Natural killer cell (primary cell): ENCODE results near the gene DCUN1D2. TPM values are rescaled to one million over a fixed set of nuclear protein-coding genes. Genes with fewer than 3 reads are reported as not detected.

Source experiments
- ATAC-seq, 3 donors: fragments of 150-1000 bp in 2 of 3; fragments of 200-7000 bp in 1 of 3; cut with Tn5 transposase; 1 replicate in 1 of 3; 2 replicates in 2 of 3; pipeline ENCODE4 v1.10.0; 2021; ENCODE audit warnings: mild to moderate bottlenecking in 2 of 3, moderate library complexity in 2 of 3
- DNase-seq, 2 donors: peaks; one replicate each; pipeline versions ENCODE4 v3.0.0 to v3.0.0-alpha.2; 2013 to 2021; ENCODE audit warnings: mixed read lengths in 1 of 2
- H3K27ac ChIP-seq: one replicate; pipeline ENCODE4 v1.5.1; 2013; ENCODE audit warnings: mild to moderate bottlenecking, low read length
- H3K27me3 ChIP-seq: one replicate; pipeline ENCODE4 v1.6.1; 2013; ENCODE audit warnings: low read length; ENCODE audit not compliant: control insufficient read depth, insufficient read depth
- H3K36me3 ChIP-seq: one replicate; pipeline ENCODE4 v1.6.1; 2013; ENCODE audit warnings: low read length; ENCODE audit not compliant: control insufficient read depth, insufficient read depth
- H3K4me1 ChIP-seq: one replicate; pipeline ENCODE4 v1.6.1; 2013; ENCODE audit warnings: low read length; ENCODE audit not compliant: control insufficient read depth, insufficient read depth
- H3K4me3 ChIP-seq: one replicate; pipeline ENCODE4 v1.5.1; 2013; ENCODE audit warnings: low read length
- H3K9me3 ChIP-seq: one replicate; pipeline ENCODE4 v1.6.1; 2013; ENCODE audit warnings: low read length; ENCODE audit not compliant: control insufficient read depth, insufficient read depth
- H3K27ac Mint-ChIP-seq, 2 donors: one replicate each; pipeline ENCODE4 v1.8.0; 2022; ENCODE audit warnings: mild to moderate bottlenecking in 2 of 2, mixed read lengths in 2 of 2, moderate library complexity in 1 of 2
- H3K27me3 Mint-ChIP-seq, 2 donors: one replicate each; pipeline ENCODE4 v1.8.0; 2022; ENCODE audit warnings: low read depth in 2 of 2, mixed read lengths in 2 of 2
- H3K36me3 Mint-ChIP-seq: one replicate; pipeline ENCODE4 v1.8.0; 2022; ENCODE audit warnings: mixed read lengths
- H3K4me1 Mint-ChIP-seq, 2 donors: one replicate each; pipeline ENCODE4 v1.8.0; 2022; ENCODE audit warnings: mixed read lengths in 2 of 2
- H3K4me3 Mint-ChIP-seq: one replicate; pipeline ENCODE4 v1.8.0; 2022; ENCODE audit warnings: mild to moderate bottlenecking, moderate library complexity, mixed read lengths
- H3K9me3 Mint-ChIP-seq, 2 donors: one replicate each; pipeline ENCODE4 v1.8.0; 2022; ENCODE audit warnings: mixed read lengths in 2 of 2
- CTCF ChIP-seq: fragments of 200-600 bp; IDR thresholded peaks from one replicate; pipeline ENCODE4 v1.8.0; 2022; ENCODE audit warnings: antibody characterized with exemption
- WGBS: methylation state at CpG from one replicate; pipeline ENCODE4 v1.1.7; 2013; ENCODE audit warnings: missing lambda C conversion rate; ENCODE audit not compliant: insufficient coverage; 5-methylcytosine and 5-hydroxymethylcytosine counted together
- intact Hi-C: fragments of 100-400 bp; cut with micrococcal nuclease; formaldehyde crosslinking; loops from one replicate; pipeline ENCODE4 v1.14.2; 2022
- total RNA-seq, 4 donors: library from RNA; stranded (reverse); fragments of 120-200 nt in 1 of 4; gene quantifications; one replicate each; pipeline versions ENCODE4 v1.2.3 to v1.2.4, GENCODE V29; 2013 to 2022

DCUN1D2 gene
- total RNA-seq, 3 donors from 2014 or later (not counting 1 experiment from before 2014, with no cell fraction given) = 26.1 to 33.9 (median 27.1) TPM

- peaks cover 0 to 1% of the 10 kb centered on the region in 2 donors for H3K4me1 Mint-ChIP-seq
- 96% methylated on average over 24 of the region's 24 CpGs for WGBS
- H3K27ac Mint-ChIP-seq = no peak overlapping the region
- Histone ChIP-seq H3K27me3 (no peaks in the 10 kb centered on the region), H3K27ac (no peak overlapping the region), H3K4me3 (no peak overlapping the region), H3K4me1 (peaks cover 1% of the 10 kb centered on the region), H3K9me3 (no peaks in the 10 kb centered on the region), H3K36me3 (peaks cover 11% of the 10 kb centered on the region)
- no peak for TF ChIP-seq CTCF
- ATAC-seq (no peak), DNase-seq (no peak)
- H3K4me3 Mint-ChIP-seq = no peak overlapping the region
- intact Hi-C loops = no loop called here
- H3K27me3 Mint-ChIP-seq = no peaks in the 10 kb centered on the region
- no peaks in the 10 kb centered on the region for H3K36me3 Mint-ChIP-seq
- H3K9me3 Mint-ChIP-seq = no peaks in the 10 kb centered on the region
Measured at GRCh38 chr13:113533161-113533840, 42.8 kb upstream of the DCUN1D2 start.

DNA sequence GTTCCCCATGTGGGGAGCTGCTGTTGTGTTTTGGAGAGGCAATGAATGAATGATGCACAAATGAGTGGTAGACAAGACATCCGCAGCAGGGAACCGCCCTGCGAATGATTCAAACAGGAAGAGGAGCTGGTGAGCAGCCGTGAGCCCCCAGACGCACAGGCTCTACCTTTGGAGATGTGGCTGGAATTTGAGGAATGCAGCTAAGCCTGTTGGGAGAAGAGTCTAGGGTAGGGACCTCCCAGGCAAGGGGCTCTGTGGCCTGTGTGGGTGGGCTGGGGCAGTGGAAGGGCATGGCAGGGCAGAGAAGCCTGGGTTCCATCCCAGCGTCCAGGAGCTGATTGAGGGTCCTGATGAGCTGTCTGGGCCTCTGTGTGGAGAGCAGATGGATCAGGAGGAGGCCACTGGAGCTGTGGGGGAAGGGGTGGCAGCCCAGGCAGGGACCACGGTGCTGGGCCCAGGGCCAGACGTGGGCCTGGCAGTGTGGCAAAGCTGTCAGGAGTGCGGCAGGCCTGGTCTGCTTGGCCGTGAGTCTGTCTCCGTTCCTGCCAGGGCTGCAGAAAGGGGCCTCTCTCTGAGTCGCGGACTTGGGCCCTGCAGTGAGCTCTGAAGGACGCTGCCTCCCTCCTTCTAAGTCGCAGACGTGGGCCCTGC, 41.8 kb upstream of the DCUN1D2 start:
- Mint-ChIP-seq H3K4me1 (peaks cover 0 to 8% of the 10 kb centered on the region in 2 donors), H3K9me3 (no peaks in the 10 kb centered on the region), H3K4me3 (no peak overlapping the region), H3K27me3 (no peaks in the 10 kb centered on the region), H3K36me3 (no peaks in the 10 kb centered on the region), H3K27ac (peak overlapping the region in 1 of 2 donors; percentile 20)
- WGBS = 97% methylated on average over 16 of the region's 16 CpGs
- Histone ChIP-seq H3K9me3 (no peaks in the 10 kb centered on the region), H3K4me3 (no peak overlapping the region), H3K27me3 (no peaks in the 10 kb centered on the region), H3K27ac (no peak overlapping the region), H3K36me3 (peaks cover 11% of the 10 kb centered on the region), H3K4me1 (peaks cover 5% of the 10 kb centered on the region)
- no peak for DNase-seq
- intact Hi-C loops = no loop called here
- TF ChIP-seq CTCF = no peak
- no peak for ATAC-seq

- WGBS = 98% methylated on average over 49 of the region's 49 CpGs
- Mint-ChIP-seq H3K27me3 (no peaks in the 10 kb centered on the region), H3K9me3 (no peaks in the 10 kb centered on the region), H3K4me1 (peaks cover 0 to 8% of the 10 kb centered on the region in 2 donors), H3K27ac (peak overlapping the region in 1 of 2 donors; percentile 20), H3K4me3 (no peak overlapping the region), H3K36me3 (no peaks in the 10 kb centered on the region)
- DNase-seq (no peak), ATAC-seq (no peak)
- Histone ChIP-seq H3K27me3 (no peaks in the 10 kb centered on the region), H3K27ac (no peak overlapping the region), H3K9me3 (no peaks in the 10 kb centered on the region), H3K4me1 (peaks cover 5% of the 10 kb centered on the region), H3K36me3 (peaks cover 11% of the 10 kb centered on the region), H3K4me3 (no peak overlapping the region)
- intact Hi-C loops = no loop called here
- no peak for TF ChIP-seq CTCF
Measured at GRCh38 chr13:113531041-113531873, 40.7 kb upstream of the DCUN1D2 start.
